Measurements from ENCODE around the gene EIF2S1. TPM values are rescaled to one million over a fixed set of nuclear protein-coding genes. Genes with fewer than 3 reads are reported as not detected.

Gene EIF2S1
- total RNA-seq, 2 experiments from 2014 or later = 120 to 129 TPM

- Mint-ChIP-seq H3K9me3 (no peaks in the 10 kb centered on the region), H3K4me1 (peaks cover 2% of the 10 kb centered on the region), H3K27ac (no peak overlapping the region), H3K27me3 (peaks cover 40% of the 10 kb centered on the region), H3K36me3 (ENCODE audit: low read depth) (no peaks in the 10 kb centered on the region), H3K4me3 (no peak overlapping the region)
- ChIA-PET CTCF (interaction anchor here (1.0 kb wide), 1 partner anchor 9 kb away, joined by 4 read pairs; no protein-coding TSS in a partner anchor), POLR2A (no interaction called here)
- DNase-seq = no peak
Measured at GRCh38 chr14:67435603-67436002, 75.5 kb downstream of the EIF2S1 start.

Other genes starting within 250 kb of the EIF2S1 start
- gene GARIN2, start 170.9 kb upstream of the EIF2S1 start, total RNA-seq = not detected
- gene PALS1, start 118.9 kb upstream of the EIF2S1 start, total RNA-seq = 1 to 10 TPM; 6.5 to 7.0 TPM
- gene ATP6V1D, start 524 bp upstream of the EIF2S1 start, total RNA-seq = 10 to 100 TPM; 46.7 to 48.2 TPM
- gene PLEK2, start 51.8 kb downstream of the EIF2S1 start, total RNA-seq = under 1 TPM in 1 of 2 experiments, not detected in 1; 0.43 TPM
- 10 to 100 TPM; 10.4 to 13.3 TPM for gene TMEM229B, start 128.4 kb downstream of the EIF2S1 start, total RNA-seq
- gene PLEKHH1, start 173.0 kb downstream of the EIF2S1 start, total RNA-seq = under 1 TPM; 0.53 to 0.63 TPM
- 10 to 100 TPM; 15.7 to 16.4 TPM for gene PIGH, start 239.9 kb downstream of the EIF2S1 start, total RNA-seq

Data from activated CD4-positive, alpha-beta memory T cell treated with anti-CD3 and anti-CD28 coated beads, Interleukin-2, amount 10 ng/mL, durations not matched to agents 7 days and 5 days (primary cell).